HepG2 (cell line): ENCODE measurements around the gene EGR4. TPM values are rescaled to one million over a fixed set of nuclear protein-coding genes. Genes with fewer than 3 reads are reported as not detected.

Experiments
- ATAC-seq: fragments of 200-7000 bp; cut with Tn5 transposase; 3 replicates; pipeline ENCODE4 v1.9.1; 2020; ENCODE audit warnings: mild to moderate bottlenecking, moderate library complexity
- BruUV-seq: library from RNA; stranded (reverse); fragments of 400-500 nt; replicated peaks from 2 replicates; lab custom pipeline; 2021; lab: Mats Ljungman, UMichigan
- CTCF ChIA-PET: fragments of 300-600 bp; formaldehyde crosslinking; extraction: SDS; loops from one replicate; lab custom pipeline; 2021; ENCODE audit warnings: low total read pairs, inconsistent platforms, low intra/inter-chr PET ratio; lab: Yijun Ruan, JAX
- POLR2A ChIA-PET: fragments of 350-600 bp; sonication (Branson Sonifier 250); formaldehyde crosslinking; loops from one replicate; lab custom pipeline; 2020; ENCODE audit warnings: antibody characterized with exemption, inconsistent platforms; lab: Yijun Ruan, JAX
- DNase-seq: peaks from one replicate; pipeline ENCODE4 v3.0.0-alpha.2; 2015; ENCODE audit warnings: low spot score
- FAIRE-seq: peaks from 3 replicates; lab custom pipeline; 2011; peaks lifted over from hg19 to GRCh38; lab: Jason Lieb, UNC
- H2AFZ ChIP-seq: one replicate; pipeline ENCODE4 v1.6.1; 2011; ENCODE audit warnings: low read length, inconsistent platforms
- H3K27ac ChIP-seq: fragments of 300-600 bp; 3 replicates; pipeline ENCODE4 v1.8.0; 2011; ENCODE audit warnings: mixed run types, mild to moderate bottlenecking, mixed read lengths, low read length, inconsistent platforms; ENCODE audit not compliant: insufficient read depth; ENCODE audit errors: extremely low read length
- H3K27me3 ChIP-seq, 2 experiments: fragments of 200-600 bp in 1 of 2; 2 replicates in 1 of 2; 3 replicates in 1 of 2; pipeline versions ENCODE4 v1.6.0 to v1.8.0; 2011; ENCODE audit warnings: low read length in 2 of 2, mild to moderate bottlenecking in 2 of 2, moderate library complexity in 2 of 2, inconsistent platforms in 1 of 2; ENCODE audit not compliant: insufficient read depth in 2 of 2, control insufficient read depth in 1 of 2
- H3K36me3 ChIP-seq, 2 experiments: fragments of 200-600 bp in 1 of 2; replicated peaks in 1 of 2; 2 replicates in 1 of 2; 3 replicates in 1 of 2; pipeline versions ENCODE4 v1.5.1 to v1.8.0; 2011; ENCODE audit warnings: low read length in 2 of 2, inconsistent platforms in 1 of 2; ENCODE audit not compliant: insufficient read depth in 2 of 2, control insufficient read depth in 1 of 2
- H3K4me1 ChIP-seq: 2 replicates; pipeline ENCODE4 v1.5.1; 2012; ENCODE audit warnings: low read length, inconsistent platforms; ENCODE audit not compliant: insufficient read depth
- H3K4me2 ChIP-seq: 2 replicates; pipeline ENCODE4 v1.6.0; 2011; ENCODE audit warnings: low read depth, low read length, inconsistent platforms
- H3K4me3 ChIP-seq, 3 experiments: fragments of 200-600 bp in 1 of 3; sonication (generic), shearing (Covaris generic) in 1 of 3; replicated peaks in 1 of 3; 2 replicates each; pipeline ENCODE4 v1.5.1; 2011 to 2016; ENCODE audit warnings: low read length in 3 of 3, inconsistent platforms in 2 of 3, low read depth in 2 of 3, mild to moderate bottlenecking in 2 of 3, control low read depth in 1 of 3, mixed read lengths in 1 of 3; ENCODE audit not compliant: insufficient read depth in 1 of 3
- H3K79me2 ChIP-seq: one replicate; pipeline ENCODE4 v1.6.1; 2011; ENCODE audit warnings: low read length, inconsistent platforms; ENCODE audit not compliant: insufficient read depth
- H3K9ac ChIP-seq: 2 replicates; pipeline ENCODE4 v1.6.0; 2011; ENCODE audit warnings: mild to moderate bottlenecking, low read depth, low read length, inconsistent platforms; ENCODE audit not compliant: insufficient read depth
- H3K9me3 ChIP-seq: 2 replicates; pipeline ENCODE4 v1.5.1; 2012; ENCODE audit warnings: mild to moderate bottlenecking, low read length
- H4K20me1 ChIP-seq: 2 replicates; pipeline ENCODE4 v1.6.0; 2011; ENCODE audit warnings: inconsistent platforms, mild to moderate bottlenecking, low read length, moderate library complexity; ENCODE audit not compliant: insufficient read depth
- ATF7 ChIP-seq, 2 experiments: fragments of 450-650 bp in 1 of 2; sonication (generic) in 1 of 2; formaldehyde crosslinking in 1 of 2; IDR thresholded peaks; 2 replicates each; pipeline versions ENCODE4 v1.4.0 to v1.6.1; 2016 to 2020; ENCODE audit warnings: antibody characterized with exemption in 1 of 2, mild to moderate bottlenecking in 1 of 2, missing genetic modification reagents in 1 of 2
- CREB1 ChIP-seq, 2 experiments: fragments of 450-650 bp in 1 of 2; IDR thresholded peaks; 2 replicates each; pipeline ENCODE4 v1.6.1; 2016 to 2017; ENCODE audit warnings: control low read depth in 1 of 2, mild to moderate bottlenecking in 1 of 2, missing compliant biosample characterization in 1 of 2, missing genetic modification characterization in 1 of 2
- HNF4G ChIP-seq, 2 experiments: sonication (generic) in 1 of 2; formaldehyde crosslinking in 1 of 2; IDR thresholded peaks; 2 replicates each; pipeline versions ENCODE4 v1.4.0 to v1.6.1; 2011 to 2020; ENCODE audit warnings: borderline replicate concordance in 2 of 2, low read depth in 2 of 2, mild to moderate bottlenecking in 2 of 2, low read length in 1 of 2, missing genetic modification reagents in 1 of 2, moderate library complexity in 1 of 2
- ISL2 ChIP-seq: sonication (generic); formaldehyde crosslinking; IDR thresholded peaks from 2 replicates; pipeline ENCODE4 v1.5.0; 2020; ENCODE audit warnings: missing genetic modification reagents
- SRSF4 ChIP-seq: fragments of 200-400 bp; formaldehyde crosslinking; IDR thresholded peaks from one replicate; pipeline ENCODE4 v1.6.1; 2018; ENCODE audit warnings: mild to moderate bottlenecking, low read depth, low read length, moderate library complexity; ENCODE audit not compliant: poor library complexity, severe bottlenecking
- ZBTB25 ChIP-seq: IDR thresholded peaks from 2 replicates; pipeline ENCODE4 v1.6.1; 2018; ENCODE audit warnings: missing genetic modification reagents
- ZMYM2 ChIP-seq: sonication (generic); formaldehyde crosslinking; IDR thresholded peaks from 2 replicates; pipeline ENCODE4 v1.8.0; 2022; ENCODE audit warnings: mild to moderate bottlenecking, missing genetic modification reagents
- ZSCAN22 ChIP-seq: sonication (generic); formaldehyde crosslinking; IDR thresholded peaks from 2 replicates; pipeline ENCODE4 v1.4.0; 2020; ENCODE audit warnings: mild to moderate bottlenecking, missing genetic modification reagents
- WGBS: methylation state at CpG from one replicate; pipeline ENCODE4 v1.1.6; 2017; ENCODE audit warnings: low lambda C conversion rate; 5-methylcytosine and 5-hydroxymethylcytosine counted together
- in situ Hi-C: cut with HindIII; loops from 2 replicates; pipeline ENCODE4 v1.10.0; 2017; ENCODE audit warnings: low pct_unique_long_range_greater_than_20kb; ENCODE audit not compliant: extremely low pct_ligation_motif_present
- intact Hi-C: fragments of 100-400 bp; cut with micrococcal nuclease; formaldehyde crosslinking; loops from one replicate; pipeline ENCODE4 v1.10.0; 2022; ENCODE audit not compliant: unreplicated experiment
- polyA plus RNA-seq, 8 experiments: library from polyadenylated mRNA; depleted of rRNA in 3 of 8; stranded (reverse) in 7 of 8; unstranded in 1 of 8; fragments of >200 nt; fragmentation: Illumina TruSeq in 4 of 8; extraction: Trizol in 4 of 8; gene quantifications; 2 replicates each; pipeline versions ENCODE4 v1.2.1 to v1.2.3, GENCODE V29; 2011 to 2016; ENCODE audit warnings: low read depth in 4 of 8, missing spikeins in 1 of 8, mixed read lengths in 1 of 8; ENCODE audit not compliant: insufficient read depth in 1 of 8
- total RNA-seq, 5 experiments: library from RNA; depleted of rRNA; stranded (reverse); fragments of >200 nt; fragmentation: Illumina TruSeq; extraction: Trizol; gene quantifications; 2 replicates each; pipeline ENCODE4 v1.2.3, GENCODE V29; 2016; ENCODE audit warnings: low read depth in 1 of 5
- TF ChIP-seq, protein P1 (sequence below): sonication (generic); formaldehyde crosslinking; IDR thresholded peaks from 2 replicates; pipeline ENCODE4 v1.5.0; 2020; ENCODE audit warnings: missing genetic modification reagents

EGR4 gene
- total and polyA plus RNA-seq, 2 of the 13 experiments (the other 11 are each of a cell fraction or from before 2014, with no cell fraction given), result not detected

GRCh38 chr2:73334620-73335019 lies 41.3 kb upstream of the EGR4 start (continued):
- no peak for TF ChIP-seq ZMYM2
- TF ChIP-seq, protein P1, sequence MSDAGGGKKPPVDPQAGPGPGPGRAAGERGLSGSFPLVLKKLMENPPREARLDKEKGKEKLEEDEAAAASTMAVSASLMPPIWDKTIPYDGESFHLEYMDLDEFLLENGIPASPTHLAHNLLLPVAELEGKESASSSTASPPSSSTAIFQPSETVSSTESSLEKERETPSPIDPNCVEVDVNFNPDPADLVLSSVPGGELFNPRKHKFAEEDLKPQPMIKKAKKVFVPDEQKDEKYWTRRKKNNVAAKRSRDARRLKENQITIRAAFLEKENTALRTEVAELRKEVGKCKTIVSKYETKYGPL (CRISPR knock-in tag), result no peak
- no peak for TF ChIP-seq HNF4G (IDR thresholded peaks at IDR 0.05; ENCODE audit: borderline replicate concordance, low read depth, low read length)
- TF ChIP-seq HNF4G (CRISPR knock-in tag; IDR thresholded peaks at IDR 0.05; ENCODE audit: borderline replicate concordance, low read depth), result no peak
- no peak for TF ChIP-seq ISL2 (CRISPR knock-in tag)
- TF ChIP-seq ZBTB25 (CRISPR knock-in tag), result no peak

DNA sequence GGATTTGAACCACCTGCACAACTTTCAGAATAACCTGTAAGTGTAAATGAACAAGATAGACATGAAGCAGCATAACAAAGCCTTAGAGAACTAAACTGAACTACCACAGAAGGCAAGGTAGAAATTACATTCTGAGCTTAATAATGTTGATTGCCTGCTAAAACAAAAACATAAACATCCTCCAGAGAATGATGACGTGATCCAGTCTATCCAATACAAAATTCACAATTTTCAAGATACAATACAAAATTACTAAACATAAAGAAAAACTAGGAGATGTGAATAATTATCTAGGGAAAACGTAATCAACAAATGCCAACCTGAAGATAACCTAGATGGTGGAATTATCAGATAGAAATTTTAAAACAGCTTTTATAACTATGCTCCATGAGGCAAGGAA lies 40.7 kb upstream of the EGR4 start:
- FAIRE-seq (no peak), DNase-seq (no peak), ATAC-seq (no peak)
- Histone ChIP-seq H3K9me3 (peaks cover 7% of the 10 kb centered on the region), H3K27ac (no peak overlapping the region), H3K27me3 (no peaks in the 10 kb centered on the region), H4K20me1 (no peaks in the 10 kb centered on the region), H3K79me2 (no peaks in the 10 kb centered on the region), H2AFZ (no peak overlapping the region), H3K36me3 (no peaks in the 10 kb centered on the region), H3K4me2 (0 out of 2 replicates have a peak overlapping the region, but pooled peaks have one; percentile 4), H3K9ac (no peak overlapping the region), H3K4me3 (no peak overlapping the region), H3K4me1 (peaks cover 17% of the 10 kb centered on the region)
- POLR2A ChIA-PET, result interaction anchor here (1.1 kb wide), 1 partner anchor 51 kb away, joined by 3 read pairs; the partner anchor contains the start of gene ALMS1
- no TSS peak for BruUV-seq
- intact Hi-C loops, result no loop called here
- CTCF ChIA-PET, result no interaction called here
- 4% methylated on average over 2 of the region's 2 CpGs for WGBS
- in situ Hi-C loops, result no loop called here
- TF ChIP-seq SRSF4 (no peak), ZSCAN22 (CRISPR knock-in tag) (no peak), CREB1 (IDR thresholded peaks at IDR 0.05) (peak; percentile 62), CREB1 (CRISPR knock-in tag; IDR thresholded peaks at IDR 0.05) (no peak), ATF7 (IDR thresholded peaks at IDR 0.05) (peak; percentile 78), ATF7 (CRISPR knock-in tag; IDR thresholded peaks at IDR 0.05) (no peak)
